ENCODE data around the gene CUEDC2.

Gene CUEDC2

GRCh38 chr10:102420714-102421506 is 11.5 kb downstream of the CUEDC2 start, which contains the start of gene FBXL15 (continued):
- TF ChIP-seq ZNF664 (tag by site-specific recombination; IDR thresholded peaks at IDR 0.05), result peak; percentile 44; the same call in 1 of the 2 replicates
- TF ChIP-seq ZNF621 (tag by site-specific recombination; IDR thresholded peaks at IDR 0.05), result no peak
- TF ChIP-seq ZNF549 (tag by site-specific recombination; IDR thresholded peaks at IDR 0.05), result no peak
- TF ChIP-seq ZNF48 (tag by site-specific recombination; IDR thresholded peaks at IDR 0.05), result no peak
- TF ChIP-seq YY2 (tag by site-specific recombination; IDR thresholded peaks at IDR 0.05), result peak; percentile 70
- TF ChIP-seq HOXD13 (CRISPR knock-in tag; IDR thresholded peaks at IDR 0.05; ENCODE audit: borderline replicate concordance), result no peak
- peak; percentile 82; the same call in 1 of the 2 replicates for TF ChIP-seq YY1 (tag by site-specific recombination; IDR thresholded peaks at IDR 0.05)
- TF ChIP-seq ZNF433 (tag by site-specific recombination; IDR thresholded peaks at IDR 0.05; ENCODE audit: low read depth), result no peak
- peak; percentile 96 for TF ChIP-seq ZNF639 (tag by site-specific recombination; IDR thresholded peaks at IDR 0.05)
- TF ChIP-seq ZNF558 (tag by site-specific recombination; IDR thresholded peaks at IDR 0.05), result peak; percentile 51; the same call in 1 of the 2 replicates
- TF ChIP-seq HOXA7 (CRISPR knock-in tag; IDR thresholded peaks at IDR 0.05; ENCODE audit: borderline replicate concordance), result no peak
- peak; percentile 73 for TF ChIP-seq INSM2 (tag by site-specific recombination; IDR thresholded peaks at IDR 0.05)
- peak; percentile 93; the same call in 1 of the 2 replicates for TF ChIP-seq REPIN1 (tag by site-specific recombination; IDR thresholded peaks at IDR 0.05; ENCODE audit: low read depth)
- TF ChIP-seq HOXC10 (CRISPR knock-in tag; IDR thresholded peaks at IDR 0.05), result no peak
- no peak for TF ChIP-seq ZNF416 (tag by site-specific recombination; IDR thresholded peaks at IDR 0.05)
- no peak for TF ChIP-seq ZNF169 (tag by site-specific recombination; IDR thresholded peaks at IDR 0.05)
- TF ChIP-seq ZNF19 (tag by site-specific recombination; IDR thresholded peaks at IDR 0.05; ENCODE audit: low read depth), result no peak
- TF ChIP-seq ZNF701 (tag by site-specific recombination; IDR thresholded peaks at IDR 0.05), result no peak
- peak; percentile 60; the same call in 1 of the 2 replicates for TF ChIP-seq ZNF18 (tag by site-specific recombination; IDR thresholded peaks at IDR 0.05)
- peak; percentile 91; the same call in 1 of the 2 replicates for TF ChIP-seq ZNF580 (tag by site-specific recombination; IDR thresholded peaks at IDR 0.05)
- TF ChIP-seq ZNF645 (tag by site-specific recombination; IDR thresholded peaks at IDR 0.05), result peak; percentile 83; the same call in 1 of the 2 replicates
- no peak for TF ChIP-seq RBAK (tag by site-specific recombination; IDR thresholded peaks at IDR 0.05)
- no peak for TF ChIP-seq MEIS1 (CRISPR knock-in tag; IDR thresholded peaks at IDR 0.05; ENCODE audit: borderline replicate concordance)
- TF ChIP-seq ZNF175 (tag by site-specific recombination; IDR thresholded peaks at IDR 0.05), result no peak
- no peak for TF ChIP-seq ZNF114 (tag by site-specific recombination; IDR thresholded peaks at IDR 0.05)
- TF ChIP-seq ZBTB10 (tag by site-specific recombination; IDR thresholded peaks at IDR 0.05), result peak; percentile 62; the same call in 1 of the 2 replicates
- TF ChIP-seq ZNF391 (tag by site-specific recombination; IDR thresholded peaks at IDR 0.05; ENCODE audit: borderline replicate concordance, low read depth), result peak; percentile 96
- no peak; the same call in 1 of the 2 replicates for TF ChIP-seq ZNF16 (tag by site-specific recombination; IDR thresholded peaks at IDR 0.05; ENCODE audit: low read depth)
- peak; percentile 59 for TF ChIP-seq ZFHX2 (tag by site-specific recombination; conservative IDR thresholded peaks at IDR 0.05)
- no peak for TF ChIP-seq ZNF202 (tag by site-specific recombination; IDR thresholded peaks at IDR 0.05; ENCODE audit: borderline replicate concordance)
